ENCODE results near the gene TMEM89. TPM values are rescaled to one million over a fixed set of nuclear protein-coding genes. Genes with fewer than 3 reads are reported as not detected.

The TMEM89 gene
- total RNA-seq, 2 donors from 2014 or later: 0.57 TPM; not detected in 1

DNA sequence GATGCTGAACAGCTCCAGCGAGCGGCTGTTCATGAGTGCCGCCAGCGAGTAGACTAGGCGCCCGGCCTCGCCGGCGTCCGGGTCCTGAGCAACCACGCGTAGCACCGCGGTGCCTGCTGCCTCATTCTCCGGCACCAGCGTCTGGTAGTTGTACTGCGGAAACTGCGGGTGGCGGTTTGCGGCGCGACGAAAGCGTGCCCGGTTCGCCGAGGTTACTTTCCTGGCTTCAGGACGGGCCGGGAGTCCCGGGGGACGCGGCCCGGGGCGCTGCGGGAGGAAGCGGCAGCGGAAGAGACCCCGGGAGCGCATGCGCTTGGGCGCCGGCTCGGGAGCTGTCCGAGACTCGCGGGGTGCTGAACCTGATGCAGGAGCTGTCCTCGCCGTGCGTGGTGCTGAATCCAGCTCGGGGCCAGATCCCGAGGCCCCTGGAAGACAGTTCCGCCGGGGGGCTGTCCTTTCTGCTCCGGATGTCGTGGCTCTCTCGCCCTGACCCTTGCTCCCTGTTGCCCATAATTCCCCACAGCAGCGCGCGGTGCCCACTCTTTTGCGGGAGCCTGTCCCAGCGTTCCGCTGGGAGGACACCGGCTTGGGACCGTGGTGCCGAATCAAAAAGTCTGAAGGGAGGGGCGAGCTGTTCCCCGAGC, 40.1 kb upstream of the TMEM89 start:
- DNase-seq: peak; percentile 95
- WGBS, 2 experiments (ENCODE audit: insufficient coverage in 1 of 2, insufficient read length in 1 of 2): 10% methylated on average over 56 to 67 of the region's 67 CpGs
- H3K27ac ChIP-seq (ENCODE audit: low read depth, low read length): peak overlapping the region; percentile 45
- Mint-ChIP-seq H3K36me3 (ENCODE audit: low read depth) (peaks cover 28% of the 10 kb centered on the region), H3K4me3 (peak overlapping the region; percentile 80), H3K4me1 (peaks cover 10% of the 10 kb centered on the region), H3K9me3 (no peaks in the 10 kb centered on the region), H3K27ac (no peak overlapping the region), H3K27me3 (ENCODE audit: insufficient read depth) (peaks cover 26% of the 10 kb centered on the region)
- H3K4me1 ChIP-seq (ENCODE audit: control insufficient read depth, insufficient read depth, low read length): no peaks in the 10 kb centered on the region
- peaks cover 33% of the 10 kb centered on the region for H3K36me3 ChIP-seq (ENCODE audit: control insufficient read depth, insufficient read depth, low read length)
- H3K4me3 ChIP-seq (ENCODE audit: low read length): peak overlapping the region; percentile 94
- TF ChIP-seq CTCF (conservative IDR thresholded peaks at IDR 0.05): no peak
- H3K27me3 ChIP-seq (ENCODE audit: control insufficient read depth, insufficient read depth, low read length, poor library complexity, severe bottlenecking): no peaks in the 10 kb centered on the region
- H3K9me3 ChIP-seq (ENCODE audit: control insufficient read depth, low read length): no peaks in the 10 kb centered on the region
- no peak overlapping the region for H3K9ac ChIP-seq (ENCODE audit: extremely low read depth, low read length, poor library complexity, severe bottlenecking)

GRCh38 chr3:48660800-48661400, 39.3 kb upstream of the TMEM89 start:
- peaks cover 10% of the 10 kb centered on the region for H3K4me1 Mint-ChIP-seq
- Histone ChIP-seq H3K4me1 (ENCODE audit: control insufficient read depth, insufficient read depth, low read length) (no peaks in the 10 kb centered on the region), H3K4me3 (ENCODE audit: low read length) (peak overlapping the region; percentile 94), H3K27ac (ENCODE audit: low read depth, low read length) (no peak overlapping the region), H3K9ac (ENCODE audit: extremely low read depth, low read length, poor library complexity, severe bottlenecking) (no peak overlapping the region), H3K27me3 (ENCODE audit: control insufficient read depth, insufficient read depth, low read length, poor library complexity, severe bottlenecking) (no peaks in the 10 kb centered on the region), H3K36me3 (ENCODE audit: control insufficient read depth, insufficient read depth, low read length) (peaks cover 28% of the 10 kb centered on the region), H3K9me3 (ENCODE audit: control insufficient read depth, low read length) (no peaks in the 10 kb centered on the region)
- H3K9me3 Mint-ChIP-seq: no peaks in the 10 kb centered on the region
- TF ChIP-seq CTCF (conservative IDR thresholded peaks at IDR 0.05): no peak
- 95 to 97% methylated on average over 55 to 61 of the region's 61 CpGs for WGBS, 2 experiments (ENCODE audit: insufficient coverage in 1 of 2, insufficient read length in 1 of 2)
- peak overlapping the region; percentile 80 for H3K4me3 Mint-ChIP-seq
- DNase-seq: no peak
- no peak overlapping the region for H3K27ac Mint-ChIP-seq
- H3K27me3 Mint-ChIP-seq (ENCODE audit: insufficient read depth): peaks cover 26% of the 10 kb centered on the region
- H3K36me3 Mint-ChIP-seq (ENCODE audit: low read depth): peaks cover 28% of the 10 kb centered on the region

DNA sequence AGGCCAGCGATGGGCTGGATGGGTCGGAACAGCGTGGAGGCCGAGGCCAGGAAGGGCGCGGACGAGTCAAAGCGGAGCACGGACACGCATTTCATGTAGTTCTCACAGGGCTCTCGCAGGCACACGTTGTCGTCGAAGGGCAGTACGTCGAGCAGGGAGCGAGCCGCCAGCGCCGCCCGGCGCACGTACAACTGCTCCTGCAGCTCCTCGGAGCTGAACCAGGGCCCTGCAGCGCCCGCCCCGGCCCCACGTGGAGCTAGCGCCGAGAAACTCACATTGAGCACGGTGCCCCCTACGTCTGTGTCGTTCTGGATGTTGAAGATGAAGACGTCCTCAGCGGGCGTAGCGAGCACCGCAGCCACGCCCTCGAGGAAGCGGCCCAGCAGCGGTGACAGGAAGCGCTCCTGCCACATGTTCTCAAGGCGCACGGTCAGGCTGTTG, 35.3 kb upstream of the TMEM89 start:
- H3K27me3 Mint-ChIP-seq (ENCODE audit: insufficient read depth): peaks cover 31% of the 10 kb centered on the region
- H3K27ac ChIP-seq (ENCODE audit: low read depth, low read length): no peak overlapping the region
- H3K4me3 ChIP-seq (ENCODE audit: low read length): no peak overlapping the region
- WGBS, 2 experiments (ENCODE audit: insufficient coverage in 1 of 2, insufficient read length in 1 of 2): 95 to 98% methylated on average over 44 to 45 of the region's 45 CpGs
- no peak for TF ChIP-seq CTCF (conservative IDR thresholded peaks at IDR 0.05)
- no peaks in the 10 kb centered on the region for H3K4me1 Mint-ChIP-seq
- no peaks in the 10 kb centered on the region for H3K27me3 ChIP-seq (ENCODE audit: control insufficient read depth, insufficient read depth, low read length, poor library complexity, severe bottlenecking)
- no peak overlapping the region for H3K27ac Mint-ChIP-seq
- no peak overlapping the region for H3K9ac ChIP-seq (ENCODE audit: extremely low read depth, low read length, poor library complexity, severe bottlenecking)
- no peaks in the 10 kb centered on the region for H3K4me1 ChIP-seq (ENCODE audit: control insufficient read depth, insufficient read depth, low read length)
- peak overlapping the region; percentile 46 for H3K4me3 Mint-ChIP-seq
- no peak for DNase-seq
- no peaks in the 10 kb centered on the region for H3K9me3 Mint-ChIP-seq
- no peaks in the 10 kb centered on the region for H3K9me3 ChIP-seq (ENCODE audit: control insufficient read depth, low read length)
- H3K36me3 ChIP-seq (ENCODE audit: control insufficient read depth, insufficient read depth, low read length): peaks cover 41% of the 10 kb centered on the region
- H3K36me3 Mint-ChIP-seq (ENCODE audit: low read depth): peaks cover 46% of the 10 kb centered on the region

Data from endodermal cell (in vitro differentiated cells).